Kidney epithelial cell (primary cell): ENCODE measurements around the gene GOLGA3. TPM values are rescaled to one million over a fixed set of nuclear protein-coding genes. Genes with fewer than 3 reads are reported as not detected.

ENCODE experiments used
- DNase-seq: peaks from one replicate; pipeline ENCODE4 v3.0.0-alpha.2; 2010; ENCODE audit warnings: low read depth
- H3K27me3 ChIP-seq: 2 replicates; pipeline ENCODE4 v1.6.0; 2011; ENCODE audit warnings: low read length; ENCODE audit not compliant: control insufficient read depth, insufficient read depth
- H3K36me3 ChIP-seq: 2 replicates; pipeline ENCODE4 v1.5.1; 2011; ENCODE audit warnings: low read length; ENCODE audit not compliant: control insufficient read depth, insufficient read depth
- H3K4me3 ChIP-seq: 2 replicates; pipeline ENCODE4 v1.5.1; 2011; ENCODE audit warnings: low read depth, mild to moderate bottlenecking, control low read depth, low read length
- CTCF ChIP-seq: IDR thresholded peaks from 2 replicates; pipeline ENCODE4 v1.5.1; 2011; ENCODE audit warnings: mild to moderate bottlenecking, moderate library complexity, low read length, control low read depth, inconsistent platforms; ENCODE audit not compliant: insufficient read depth, poor library complexity, severe bottlenecking
- total RNA-seq: library from RNA; depleted of rRNA; stranded (reverse); fragments of >200 nt; gene quantifications from 2 replicates; pipeline ENCODE4 v1.2.3, GENCODE V29; 2015

Gene GOLGA3
- total RNA-seq, 1 donor from 2014 or later, result 79.1 TPM

GRCh38 chr12:132748319-132748718 is 80.3 kb downstream of the GOLGA3 start:
- no peak for TF ChIP-seq CTCF
- Histone ChIP-seq H3K4me3 (no peak overlapping the region), H3K36me3 (peaks cover 4% of the 10 kb centered on the region), H3K27me3 (no peaks in the 10 kb centered on the region)
- no peak for DNase-seq

GRCh38 chr12:132747896-132748295 is 80.8 kb downstream of the GOLGA3 start:
- no peak for DNase-seq
- H3K27me3 ChIP-seq, result no peaks in the 10 kb centered on the region
- TF ChIP-seq CTCF, result no peak
- peaks cover 4% of the 10 kb centered on the region for H3K36me3 ChIP-seq
- H3K4me3 ChIP-seq, result no peak overlapping the region

- H3K36me3 ChIP-seq, result peaks cover 5% of the 10 kb centered on the region
- TF ChIP-seq CTCF, result no peak
- no peak for DNase-seq
These were observed 81.3 kb downstream of the GOLGA3 start for GRCh38 chr12:132747395-132747794.

DNA sequence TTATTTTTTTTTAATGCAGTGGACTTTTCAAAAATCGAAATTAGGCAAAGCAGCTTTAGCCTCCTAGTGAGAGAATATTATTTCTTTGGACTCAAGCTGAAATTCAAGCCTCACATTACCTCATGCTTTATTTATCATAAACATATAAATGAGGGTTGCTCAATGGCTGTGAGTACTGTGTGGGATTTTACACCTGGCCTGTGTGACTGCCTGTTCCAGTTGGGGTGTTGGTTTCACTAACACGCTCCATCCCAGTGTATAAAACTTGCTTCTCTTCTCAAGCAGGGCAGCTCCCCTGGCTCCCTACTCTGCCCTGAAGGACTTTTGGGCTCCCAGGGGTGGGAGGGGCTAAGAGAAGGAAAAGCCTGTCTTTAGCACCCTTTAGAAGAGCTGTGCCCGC is 82.1 kb downstream of the GOLGA3 start:
- Histone ChIP-seq H3K36me3 (peaks cover 6% of the 10 kb centered on the region), H3K4me3 (no peak overlapping the region), H3K27me3 (no peaks in the 10 kb centered on the region)
- TF ChIP-seq CTCF, result no peak
- DNase-seq, result no peak

More at GRCh38 chr12:132747395-132747794, 81.3 kb downstream of the GOLGA3 start:
- Histone ChIP-seq H3K27me3 (no peaks in the 10 kb centered on the region), H3K4me3 (no peak overlapping the region)

- H3K27me3 ChIP-seq, result no peaks in the 10 kb centered on the region
- no peak overlapping the region for H3K4me3 ChIP-seq
- no peak for DNase-seq
- H3K36me3 ChIP-seq, result peaks cover 8% of the 10 kb centered on the region
- no peak for TF ChIP-seq CTCF
These were observed 84.8 kb downstream of the GOLGA3 start for GRCh38 chr12:132743831-132744230.

- no peak for DNase-seq
- Histone ChIP-seq H3K4me3 (no peak overlapping the region), H3K36me3 (peaks cover 7% of the 10 kb centered on the region), H3K27me3 (no peaks in the 10 kb centered on the region)
- TF ChIP-seq CTCF, result no peak
These were observed 87.0 kb downstream of the GOLGA3 start for GRCh38 chr12:132741620-132742019.
